Adipocyte (in vitro differentiated cells): ENCODE measurements around the gene GYPC.
"Not testable (repeated sequence)": the region's sequence is repeated elsewhere in the genome, so short reads cannot be mapped to it uniquely, and the experiment has no call there.

Experiments
- DNase-seq: peaks from one replicate; pipeline ENCODE4 v3.0.0-alpha.2; 2015; ENCODE audit warnings: low read depth
- H3K27me3 ChIP-seq: replicated peaks from 2 replicates; pipeline ENCODE4 v1.7.0; 2013; ENCODE audit warnings: mild to moderate bottlenecking, low read length, moderate library complexity; ENCODE audit not compliant: control insufficient read depth, insufficient read depth
- H3K36me3 ChIP-seq: 2 replicates; pipeline ENCODE4 v1.7.0; 2013; ENCODE audit warnings: low read length, mild to moderate bottlenecking, moderate library complexity; ENCODE audit not compliant: control insufficient read depth, insufficient read depth, severe bottlenecking
- H3K4me1 ChIP-seq: 2 replicates; pipeline ENCODE4 v1.7.0; 2013; ENCODE audit warnings: mild to moderate bottlenecking, low read length, moderate library complexity; ENCODE audit not compliant: control insufficient read depth, insufficient read depth
- H3K4me3 ChIP-seq: 2 replicates; pipeline ENCODE4 v1.7.0; 2013; ENCODE audit warnings: mild to moderate bottlenecking, low read length, moderate library complexity
- H3K9ac ChIP-seq: 2 replicates; pipeline ENCODE4 v1.7.0; 2013; ENCODE audit warnings: mild to moderate bottlenecking, low read length, moderate library complexity
- H3K9me3 ChIP-seq: 2 replicates; pipeline ENCODE4 v1.7.0; 2013; ENCODE audit warnings: mild to moderate bottlenecking, low read length, moderate library complexity; ENCODE audit not compliant: control insufficient read depth

Gene GYPC

DNA sequence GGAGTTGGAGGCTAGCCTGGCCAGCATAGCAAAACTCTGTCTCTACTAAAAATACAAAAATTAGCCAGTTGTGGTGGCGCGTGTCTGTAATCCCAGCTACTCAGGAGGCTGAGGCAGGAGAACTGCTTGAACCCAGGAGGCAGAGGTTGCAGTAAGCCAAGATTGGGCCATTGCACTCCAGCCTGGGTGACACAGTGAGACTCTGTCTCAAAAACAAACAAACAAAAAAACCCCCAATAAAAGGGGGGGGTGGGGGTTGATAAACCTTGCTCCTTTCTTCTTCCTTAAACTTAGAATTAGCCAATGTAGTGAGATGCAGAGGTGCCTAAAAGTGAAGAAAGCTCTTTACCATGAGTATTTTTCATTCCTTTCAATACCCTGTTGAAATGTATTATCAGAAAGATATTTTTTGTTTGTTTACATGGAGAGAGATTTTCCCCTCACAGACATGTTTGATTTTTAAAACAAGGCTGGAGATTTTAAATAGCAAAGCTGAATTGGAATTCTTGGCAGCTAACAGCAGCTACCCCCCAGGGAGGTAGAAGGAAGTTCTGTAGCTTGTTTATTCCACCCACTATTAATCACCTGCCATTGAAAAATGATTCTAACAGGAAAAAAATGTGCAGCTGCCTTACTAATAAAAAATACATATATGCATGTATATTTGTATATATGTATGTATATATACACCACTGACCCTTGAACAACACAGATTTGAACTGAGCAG lies 48.6 kb downstream of the GYPC start:
- Histone ChIP-seq H3K4me3 (no peak overlapping the region), H3K4me1 (peaks cover 13% of the 10 kb centered on the region), H3K9me3 (no peaks in the 10 kb centered on the region), H3K36me3 (no peaks in the 10 kb centered on the region), H3K9ac (no peak overlapping the region), H3K27me3 (no peaks in the 10 kb centered on the region)
- DNase-seq: no peak

DNA sequence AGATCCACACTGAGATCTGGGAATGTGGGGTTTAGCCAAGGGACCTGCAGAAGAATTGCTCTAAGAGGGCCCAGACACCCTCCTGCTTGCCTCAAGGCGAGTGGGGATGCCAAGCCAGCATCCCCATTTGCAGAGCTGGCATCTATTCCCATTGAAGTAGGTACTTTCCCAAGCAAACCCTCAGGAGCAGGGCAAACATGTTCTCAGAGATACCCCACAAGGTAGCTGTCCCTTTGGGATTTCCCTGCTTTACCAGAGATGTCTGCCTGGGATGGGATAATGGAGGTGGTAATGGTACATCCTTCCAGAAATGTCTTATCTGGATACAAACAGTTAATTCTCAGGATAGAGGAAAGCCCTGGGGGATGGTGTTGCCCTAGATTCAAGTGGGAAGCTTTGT lies 51.2 kb downstream of the GYPC start:
- no peaks in the 10 kb centered on the region for H3K36me3 ChIP-seq
- no peak for DNase-seq

DNA sequence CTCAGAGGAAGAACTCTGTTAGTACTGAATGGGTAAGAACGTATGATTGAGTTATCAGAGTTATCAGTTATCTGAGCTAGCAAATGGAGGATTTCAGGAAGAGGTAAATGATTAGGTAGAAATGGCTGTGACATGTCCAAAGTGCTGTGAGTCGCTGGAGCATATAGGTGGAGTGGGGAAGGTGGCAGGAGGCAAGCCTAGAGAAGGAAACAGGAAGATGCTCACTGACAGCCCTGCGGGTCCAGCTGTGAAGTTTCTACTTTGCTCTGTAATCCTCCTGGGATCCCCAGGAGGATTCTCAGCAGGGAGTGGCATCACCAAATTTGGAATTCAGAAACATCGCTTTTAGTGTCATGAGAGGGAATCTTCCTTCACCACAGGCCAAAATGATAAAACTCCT lies 52.0 kb downstream of the GYPC start:
- Histone ChIP-seq H3K36me3 (no peaks in the 10 kb centered on the region), H3K9me3 (no peaks in the 10 kb centered on the region), H3K4me1 (peaks cover 6% of the 10 kb centered on the region), H3K27me3 (no peaks in the 10 kb centered on the region), H3K9ac (no peak overlapping the region), H3K4me3 (no peak overlapping the region)
- no peak for DNase-seq

More for the DNA sequence above, 51.2 kb downstream of the GYPC start:
- Histone ChIP-seq H3K9me3 (no peaks in the 10 kb centered on the region), H3K4me3 (no peak overlapping the region), H3K9ac (no peak overlapping the region), H3K27me3 (no peaks in the 10 kb centered on the region), H3K4me1 (peaks cover 6% of the 10 kb centered on the region)

DNA sequence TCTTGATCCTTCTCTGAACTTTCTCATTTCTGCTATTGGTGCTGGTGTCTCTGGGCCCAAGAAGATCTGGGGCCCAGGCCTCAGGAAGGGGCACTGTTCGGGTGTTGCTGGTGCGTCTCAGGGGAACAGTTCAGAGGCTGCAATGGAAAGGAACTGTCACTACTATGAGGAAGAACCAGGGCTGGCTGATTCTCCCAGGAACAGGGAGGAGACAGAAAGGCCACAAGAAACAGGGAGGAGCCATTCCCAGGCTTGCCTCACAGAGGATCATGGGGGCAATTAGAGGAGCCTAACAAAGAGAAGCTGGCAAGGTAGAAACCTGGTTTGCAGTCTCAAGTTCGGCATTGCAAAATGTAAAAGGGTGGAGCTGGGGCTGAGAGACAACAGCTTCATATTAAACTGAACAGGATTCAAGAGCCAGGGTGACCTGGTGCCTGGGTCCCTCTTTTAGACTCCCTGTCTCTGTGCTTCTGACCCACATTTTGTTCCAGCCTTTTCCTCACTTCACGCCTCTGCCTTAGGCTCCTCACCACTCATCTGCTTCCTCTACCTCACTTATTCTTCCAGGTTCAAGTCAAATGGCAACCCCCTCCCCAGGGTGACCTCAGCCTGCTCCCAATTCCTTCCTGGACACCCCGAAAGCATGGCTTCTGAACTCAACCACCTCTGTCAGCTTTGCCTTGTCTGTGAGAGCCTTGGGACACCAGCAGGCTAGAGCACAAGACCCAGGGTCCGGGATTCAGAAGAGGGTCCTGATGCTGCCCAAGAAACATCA lies 58.4 kb downstream of the GYPC start:
- no peak for DNase-seq
- Histone ChIP-seq H3K27me3 (no peaks in the 10 kb centered on the region), H3K9me3 (no peaks in the 10 kb centered on the region), H3K36me3 (no peaks in the 10 kb centered on the region), H3K4me1 (no peaks in the 10 kb centered on the region), H3K9ac (no peak overlapping the region), H3K4me3 (no peak overlapping the region)

DNA sequence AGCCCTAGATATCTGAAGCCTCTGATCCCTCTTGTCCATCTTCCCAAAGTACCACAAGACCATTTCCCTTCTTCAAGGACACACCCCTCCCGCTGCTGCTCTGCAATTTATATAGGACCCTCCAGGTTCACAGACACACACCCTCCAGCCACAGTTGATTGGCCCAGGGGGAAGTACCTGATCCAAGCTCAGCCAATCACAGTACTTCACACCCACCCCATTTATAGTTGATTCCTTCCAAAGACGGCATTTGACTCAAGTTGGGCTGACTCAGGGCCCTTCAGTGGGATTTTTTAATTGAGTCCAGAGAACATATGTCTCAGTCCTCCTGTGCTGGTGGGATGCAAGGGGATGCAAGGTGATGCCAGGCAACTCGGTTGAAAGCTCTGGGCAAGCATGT lies 59.2 kb downstream of the GYPC start:
- no peak overlapping the region for H3K9ac ChIP-seq
- H3K9me3 ChIP-seq: no peaks in the 10 kb centered on the region
- no peaks in the 10 kb centered on the region for H3K4me1 ChIP-seq
- no peak for DNase-seq
- H3K4me3 ChIP-seq: no peak overlapping the region
- no peaks in the 10 kb centered on the region for H3K36me3 ChIP-seq
- no peaks in the 10 kb centered on the region for H3K27me3 ChIP-seq

DNA sequence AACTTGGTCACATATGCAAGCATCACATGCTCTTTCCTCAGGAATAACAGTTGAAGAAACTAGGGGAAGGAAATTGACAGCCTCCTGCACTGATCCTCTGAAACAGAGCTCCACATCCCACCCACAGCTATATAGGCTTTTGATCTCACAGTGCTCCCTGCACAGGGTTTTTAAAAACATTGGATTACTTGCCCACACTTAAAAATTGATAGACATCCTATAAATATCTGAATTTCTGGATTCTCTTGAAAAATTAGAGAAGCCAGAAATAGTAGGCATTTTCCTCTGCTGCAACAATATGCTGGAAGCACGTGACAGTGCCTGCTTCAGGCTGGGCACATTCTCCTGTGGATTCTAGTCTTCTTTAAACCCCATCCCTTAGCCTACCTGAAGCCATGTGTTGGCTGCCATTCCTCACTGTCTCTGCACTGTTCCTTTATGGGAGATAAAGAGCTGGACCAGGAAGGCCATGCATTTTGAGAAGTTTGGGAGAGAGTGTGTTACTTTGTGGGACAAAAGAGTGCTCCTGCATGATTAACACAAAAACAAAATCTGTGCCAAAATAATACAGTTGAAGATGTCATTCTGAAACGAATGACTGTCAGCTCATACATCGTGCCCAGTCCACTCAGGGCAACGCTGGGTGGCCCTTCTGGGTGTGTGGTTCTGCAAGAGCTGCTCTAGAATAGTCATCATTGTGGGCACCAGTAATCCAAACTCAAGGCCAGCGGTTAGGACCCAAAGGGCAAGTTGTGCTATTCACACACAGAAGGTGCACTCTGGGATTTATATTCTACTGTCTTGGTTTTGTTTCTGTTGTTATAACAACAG lies 59.8 kb downstream of the GYPC start:
- Histone ChIP-seq H3K4me3 (no peak overlapping the region), H3K27me3 (no peaks in the 10 kb centered on the region), H3K36me3 (no peaks in the 10 kb centered on the region), H3K9me3 (no peaks in the 10 kb centered on the region), H3K4me1 (no peaks in the 10 kb centered on the region), H3K9ac (no peak overlapping the region)
- no peak for DNase-seq

DNA sequence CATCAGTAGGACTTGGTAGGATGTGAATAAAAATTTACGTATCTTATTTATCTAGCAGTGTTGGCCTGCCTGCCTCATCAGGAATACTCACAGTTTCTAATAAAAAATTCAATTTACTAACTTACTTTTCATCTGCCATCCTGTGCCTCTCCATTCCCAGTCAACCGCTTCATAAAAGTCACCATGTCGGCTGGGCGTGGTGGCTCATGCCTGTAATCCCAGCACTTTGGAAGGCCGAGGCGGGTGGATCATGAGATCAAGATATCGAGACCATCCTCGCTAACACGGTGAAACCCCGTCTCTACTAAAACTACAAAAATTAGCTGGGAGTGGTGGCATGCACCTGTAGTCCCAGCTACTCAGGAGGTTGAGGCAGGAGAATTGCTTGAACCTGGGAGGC lies 61.3 kb downstream of the GYPC start:
- DNase-seq, H3K9me3 ChIP-seq, H3K4me3 ChIP-seq, H3K36me3 ChIP-seq, H3K4me1 ChIP-seq, H3K9ac ChIP-seq, H3K27me3 ChIP-seq: not testable (repeated sequence)

DNA sequence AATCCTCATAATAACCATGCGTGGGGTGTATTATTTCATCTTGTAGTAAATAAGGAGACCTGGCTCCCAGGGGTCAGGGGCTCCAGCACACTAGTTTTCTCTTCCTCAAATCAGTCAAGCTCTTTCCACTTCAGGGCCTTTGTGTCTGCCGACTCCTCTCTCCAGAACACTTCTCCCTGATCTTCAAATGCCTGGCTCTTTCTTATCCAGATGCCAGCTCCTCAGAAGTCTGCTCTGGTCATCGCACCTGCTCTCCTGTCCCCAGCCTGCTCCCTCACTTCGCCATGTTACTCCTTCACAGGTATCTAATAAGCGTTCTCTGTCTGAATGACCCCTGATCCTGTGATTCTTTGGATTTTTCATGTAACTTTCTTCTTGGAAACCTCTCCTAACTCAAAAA lies 62.0 kb downstream of the GYPC start:
- Histone ChIP-seq H3K4me3 (no peak overlapping the region), H3K36me3 (no peaks in the 10 kb centered on the region), H3K4me1 (no peaks in the 10 kb centered on the region), H3K9me3 (no peaks in the 10 kb centered on the region), H3K9ac (no peak overlapping the region), H3K27me3 (no peaks in the 10 kb centered on the region)
- no peak for DNase-seq

DNA sequence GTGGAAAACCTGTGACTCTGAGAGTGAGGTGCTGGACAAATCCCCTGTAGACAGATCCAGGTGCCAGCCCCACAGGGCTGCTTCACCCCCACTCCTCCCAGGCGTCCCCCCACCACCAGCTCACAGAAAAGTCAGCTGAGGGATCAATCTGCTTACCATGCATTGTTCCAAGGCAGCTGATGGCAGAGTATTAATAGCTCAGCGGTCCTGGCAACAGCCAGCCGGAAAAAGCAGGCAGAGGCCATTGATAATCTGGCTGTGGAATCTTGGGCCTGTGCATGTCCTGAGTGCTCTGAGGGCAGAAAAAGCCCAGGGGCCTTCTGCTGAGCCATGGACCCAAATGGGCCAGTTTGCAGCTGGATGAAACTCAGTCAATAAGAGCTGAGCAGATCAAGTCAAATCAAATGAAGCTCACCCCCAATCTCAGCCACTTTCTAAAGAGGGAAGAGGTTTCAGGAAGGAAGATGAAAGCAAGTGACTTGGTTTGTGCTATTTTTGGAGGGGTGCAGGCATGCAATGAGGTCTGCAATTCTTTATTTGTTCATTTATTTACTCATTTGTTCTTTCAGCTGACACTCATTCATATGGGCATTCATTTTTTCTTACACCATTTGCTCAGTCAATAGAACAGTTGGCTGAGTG lies 63.4 kb downstream of the GYPC start:
- Histone ChIP-seq H3K4me1 (no peaks in the 10 kb centered on the region), H3K9ac (no peak overlapping the region), H3K27me3 (no peaks in the 10 kb centered on the region), H3K4me3 (no peak overlapping the region), H3K9me3 (no peaks in the 10 kb centered on the region), H3K36me3 (no peaks in the 10 kb centered on the region)
- no peak for DNase-seq

DNA sequence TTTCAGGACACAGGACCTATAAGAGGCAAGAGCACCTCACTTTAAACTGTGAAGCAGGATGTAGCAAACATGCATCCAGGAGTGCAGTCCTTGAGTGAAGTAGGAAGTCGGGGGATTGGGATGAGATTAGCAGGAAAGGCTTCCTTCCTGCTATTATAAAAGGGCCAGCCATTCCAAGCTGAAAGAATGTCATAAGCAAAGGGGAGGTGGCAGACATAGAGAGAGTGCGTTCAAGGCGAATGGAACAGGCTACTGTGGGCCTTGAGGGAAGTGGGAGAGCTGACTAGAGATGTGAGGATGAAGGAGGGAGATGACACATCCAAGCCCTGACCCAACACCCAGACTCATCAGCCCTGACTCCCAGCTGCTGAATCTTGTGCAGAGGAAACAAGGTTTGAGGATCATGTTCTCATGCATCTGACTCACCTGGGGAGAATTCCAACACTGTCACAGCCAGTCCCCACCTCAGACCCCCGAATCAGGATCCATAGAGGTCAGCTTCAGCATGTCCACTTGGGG lies 63.9 kb downstream of the GYPC start:
- no peak for DNase-seq
- peaks cover 3% of the 10 kb centered on the region for H3K9me3 ChIP-seq
- no peaks in the 10 kb centered on the region for H3K36me3 ChIP-seq
- H3K27me3 ChIP-seq: no peaks in the 10 kb centered on the region
- H3K4me3 ChIP-seq: no peak overlapping the region
- no peaks in the 10 kb centered on the region for H3K4me1 ChIP-seq
- no peak overlapping the region for H3K9ac ChIP-seq

DNA sequence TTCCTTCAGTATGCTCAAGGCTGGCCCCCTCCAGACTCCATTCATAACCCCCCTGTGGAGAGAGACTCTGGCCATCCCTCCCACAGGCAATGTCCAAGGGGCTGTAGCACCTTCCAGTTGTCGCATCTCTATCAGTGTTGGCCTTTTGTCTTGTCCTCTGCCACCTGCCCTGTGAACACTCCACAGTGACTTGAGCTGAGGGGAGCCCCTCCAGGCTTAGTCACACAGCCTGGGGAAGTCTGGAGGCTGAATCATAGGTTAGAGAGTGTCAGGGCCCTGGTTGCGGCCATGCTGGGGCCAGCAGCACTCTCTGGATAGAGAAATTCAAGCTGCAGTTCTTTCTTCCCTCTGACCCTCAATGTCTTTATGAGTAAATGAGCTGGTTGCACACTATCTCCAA lies 64.7 kb downstream of the GYPC start:
- H3K9ac ChIP-seq: no peak overlapping the region
- H3K4me3 ChIP-seq: no peak overlapping the region
- no peaks in the 10 kb centered on the region for H3K27me3 ChIP-seq
- no peaks in the 10 kb centered on the region for H3K4me1 ChIP-seq
- DNase-seq: no peak
- H3K9me3 ChIP-seq: peaks cover 11% of the 10 kb centered on the region
- no peaks in the 10 kb centered on the region for H3K36me3 ChIP-seq
